Neural cell (in vitro differentiated cells): ENCODE measurements around the gene BPI. TPM values are rescaled to one million over a fixed set of nuclear protein-coding genes. Genes with fewer than 3 reads are reported as not detected.

Experiments used
- H2AFZ ChIP-seq: fragments of 200-600, 300-800 bp; sonication (generic), shearing (Covaris generic); 2 replicates; pipeline ENCODE4 v1.6.0; 2014; ENCODE audit warnings: low read depth, mild to moderate bottlenecking, antibody characterized with exemption, low read length, moderate library complexity
- H3F3A ChIP-seq: fragments of 200-600 bp; shearing (Covaris generic); 2 replicates; pipeline ENCODE4 v1.6.1; 2016; ENCODE audit warnings: mild to moderate bottlenecking, moderate library complexity, mixed read lengths, antibody characterized with exemption, low read length; ENCODE audit not compliant: insufficient read depth, poor library complexity, severe bottlenecking
- H3K27ac ChIP-seq: fragments of 200-600, 300-800 bp; sonication (generic), shearing (Covaris generic); 2 replicates; pipeline ENCODE4 v1.5.1; 2014; ENCODE audit warnings: mild to moderate bottlenecking, low read length, moderate library complexity
- H3K27me3 ChIP-seq: fragments of 300-800, 200-600 bp; sonication (generic), shearing (Covaris generic); 2 replicates; pipeline ENCODE4 v1.6.0; 2014; ENCODE audit warnings: mild to moderate bottlenecking, low read depth, low read length, moderate library complexity; ENCODE audit not compliant: insufficient read depth
- H3K36me3 ChIP-seq: fragments of 300-800, 200-600 bp; sonication (generic), shearing (Covaris generic); 2 replicates; pipeline ENCODE4 v1.5.1; 2014; ENCODE audit warnings: mild to moderate bottlenecking, antibody characterized with exemption, low read length, moderate library complexity; ENCODE audit not compliant: insufficient read depth
- H3K4me2 ChIP-seq: fragments of 300-800, 200-600 bp; sonication (generic), shearing (Covaris generic); 2 replicates; pipeline ENCODE4 v1.6.0; 2014; ENCODE audit warnings: mild to moderate bottlenecking, low read length
- H3K4me3 ChIP-seq: fragments of 300-800, 200-600 bp; sonication (generic), shearing (Covaris generic); 2 replicates; pipeline ENCODE4 v1.5.1; 2014; ENCODE audit warnings: mild to moderate bottlenecking, low read length, moderate library complexity
- H3K79me2 ChIP-seq: fragments of 200-600 bp; shearing (Covaris generic); replicated peaks from 2 replicates; pipeline ENCODE4 v1.6.0; 2014; ENCODE audit warnings: mild to moderate bottlenecking, low read length, moderate library complexity; ENCODE audit not compliant: insufficient read depth
- H3K9ac ChIP-seq: fragments of 300-800, 200-600 bp; sonication (generic), shearing (Covaris generic); 2 replicates; pipeline ENCODE4 v1.6.1; 2016; ENCODE audit warnings: mild to moderate bottlenecking, low read length, mixed read lengths
- H3K9me2 ChIP-seq: fragments of 200-600 bp; shearing (Covaris generic); 2 replicates; pipeline ENCODE4 v1.6.1; 2016; ENCODE audit warnings: mild to moderate bottlenecking, low read length, mixed read lengths; ENCODE audit not compliant: insufficient read depth
- H3K9me3 ChIP-seq: fragments of 200-600, 300-800 bp; sonication (generic), shearing (Covaris generic); 2 replicates; pipeline ENCODE4 v1.6.1; 2016; ENCODE audit warnings: mild to moderate bottlenecking, mixed run types, low read length, moderate library complexity, mixed read lengths
- H4K20me1 ChIP-seq: fragments of 200-600 bp; shearing (Covaris generic); 2 replicates; pipeline ENCODE4 v1.6.1; 2016; ENCODE audit warnings: mild to moderate bottlenecking, mixed run types; ENCODE audit not compliant: insufficient read depth
- EP300 ChIP-seq: fragments of 450-650 bp; conservative IDR thresholded peaks from 2 replicates; pipeline ENCODE4 v1.6.1; 2014; ENCODE audit warnings: antibody characterized with exemption, mild to moderate bottlenecking, moderate library complexity; ENCODE audit not compliant: poor library complexity, severe bottlenecking
- EZH2 ChIP-seq: fragments of 200-600, 300-800 bp; shearing (Covaris generic), sonication (generic); IDR thresholded peaks from 2 replicates; pipeline ENCODE4 v1.6.1; 2014; ENCODE audit warnings: antibody characterized with exemption, low read length, borderline replicate concordance, mild to moderate bottlenecking; ENCODE audit not compliant: insufficient read depth, poor library complexity, severe bottlenecking
- MXI1 ChIP-seq: fragments of 450-650 bp; conservative IDR thresholded peaks from 2 replicates; pipeline ENCODE4 v1.6.1; 2014; ENCODE audit warnings: antibody characterized with exemption, mild to moderate bottlenecking; ENCODE audit not compliant: poor library complexity, severe bottlenecking
- POLR2AphosphoS5 ChIP-seq: IDR thresholded peaks from 2 replicates; pipeline ENCODE4 v1.6.1; 2012
- RAD21 ChIP-seq: fragments of 450-650 bp; conservative IDR thresholded peaks from 2 replicates; pipeline ENCODE4 v1.6.1; 2014; ENCODE audit warnings: antibody characterized with exemption, mild to moderate bottlenecking, moderate library complexity
- SMC3 ChIP-seq: fragments of 450-650 bp; conservative IDR thresholded peaks from 2 replicates; pipeline ENCODE4 v1.6.1; 2014; ENCODE audit warnings: antibody characterized with exemption, mild to moderate bottlenecking, moderate library complexity; ENCODE audit not compliant: poor library complexity
- TAF1 ChIP-seq: IDR thresholded peaks from 2 replicates; pipeline ENCODE4 v1.6.1; 2012; ENCODE audit warnings: low read depth
- polyA plus RNA-seq: library from polyadenylated mRNA; depleted of rRNA; stranded (reverse); fragments of >200 nt; gene quantifications from 2 replicates; pipeline ENCODE4 v1.2.3, GENCODE V29; 2014
- TF ChIP-seq, protein P1 (sequence below): fragments of 450-650 bp; IDR thresholded peaks from 2 replicates; pipeline ENCODE4 v1.5.1; 2014; ENCODE audit warnings: antibody characterized with exemption, mild to moderate bottlenecking, moderate library complexity; ENCODE audit not compliant: poor library complexity, severe bottlenecking
- TF ChIP-seq, protein P2 (sequence below): IDR thresholded peaks from 2 replicates; pipeline ENCODE4 v1.6.1; 2012; ENCODE audit warnings: borderline replicate concordance

BPI gene
- polyA plus RNA-seq, 1 donor from 2014 or later = not detected

DNA sequence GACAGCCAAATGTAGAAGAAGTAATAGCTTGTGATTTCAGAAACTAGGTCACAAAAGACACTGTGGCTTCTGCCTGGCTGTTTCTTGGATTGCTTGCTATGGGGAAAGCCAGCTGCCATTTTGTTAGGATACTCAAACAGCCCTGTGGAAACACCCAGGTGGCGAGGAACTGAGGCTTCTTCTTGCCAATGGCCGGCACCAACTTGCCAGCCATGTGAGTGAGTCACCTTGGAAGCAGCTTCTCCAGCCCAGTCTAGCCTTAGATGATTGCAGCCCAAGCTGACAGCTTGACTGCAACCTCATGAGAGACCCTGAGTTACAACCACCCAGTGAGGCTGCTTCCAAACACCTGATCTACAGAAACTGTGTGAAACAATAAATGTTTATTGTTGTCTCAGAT is 31.6 kb upstream of the BPI start:
- no peaks in the 10 kb centered on the region for H3K9me2 ChIP-seq
- no peaks in the 10 kb centered on the region for H3K9me3 ChIP-seq
- H3K36me3 ChIP-seq = no peaks in the 10 kb centered on the region
- TF ChIP-seq TAF1 = no peak
- no peak for TF ChIP-seq SMC3
- no peak for TF ChIP-seq EP300
- TF ChIP-seq RAD21 = no peak
- TF ChIP-seq MXI1 = no peak
- H3K9ac ChIP-seq = no peak overlapping the region
- H3K4me2 ChIP-seq = no peak overlapping the region
- no peaks in the 10 kb centered on the region for H3K27me3 ChIP-seq
- H3K27ac ChIP-seq = no peak overlapping the region
- H3K4me3 ChIP-seq = no peak overlapping the region
- H3F3A ChIP-seq = no peaks in the 10 kb centered on the region
- no peak overlapping the region for H2AFZ ChIP-seq
- H4K20me1 ChIP-seq = no peaks in the 10 kb centered on the region
- H3K79me2 ChIP-seq = no peaks in the 10 kb centered on the region

DNA sequence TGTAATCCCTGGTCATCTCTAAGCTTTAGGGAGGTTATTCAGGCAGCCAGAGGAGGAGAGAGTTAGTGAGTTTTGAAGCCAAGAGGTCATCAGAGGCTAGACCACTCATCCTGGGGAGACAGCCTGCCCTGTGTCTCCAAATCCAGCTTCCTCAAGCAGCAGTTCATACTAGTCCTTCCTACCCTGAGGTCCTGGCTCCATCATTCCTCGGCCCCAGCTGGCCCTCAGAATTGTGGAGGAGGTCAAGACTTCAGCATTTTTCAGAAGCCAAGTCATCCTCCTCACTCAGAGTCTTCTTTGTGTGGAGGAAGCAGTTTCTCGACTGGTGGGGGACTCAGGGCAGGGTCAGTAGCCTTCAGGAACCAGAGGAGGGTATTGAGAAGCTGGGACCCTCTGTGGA is 31.0 kb upstream of the BPI start:
- Histone ChIP-seq H3K79me2 (no peaks in the 10 kb centered on the region), H3K27ac (no peak overlapping the region), H3K4me2 (no peak overlapping the region), H3K9me3 (no peaks in the 10 kb centered on the region), H3F3A (no peaks in the 10 kb centered on the region), H4K20me1 (no peaks in the 10 kb centered on the region), H3K36me3 (no peaks in the 10 kb centered on the region), H3K9me2 (no peaks in the 10 kb centered on the region), H2AFZ (no peak overlapping the region), H3K27me3 (no peaks in the 10 kb centered on the region), H3K4me3 (no peak overlapping the region), H3K9ac (no peak overlapping the region)
- TF ChIP-seq POLR2AphosphoS5 = no peak
- no peak for TF ChIP-seq MXI1
- TF ChIP-seq EZH2 = no peak
- TF ChIP-seq, protein P1, sequence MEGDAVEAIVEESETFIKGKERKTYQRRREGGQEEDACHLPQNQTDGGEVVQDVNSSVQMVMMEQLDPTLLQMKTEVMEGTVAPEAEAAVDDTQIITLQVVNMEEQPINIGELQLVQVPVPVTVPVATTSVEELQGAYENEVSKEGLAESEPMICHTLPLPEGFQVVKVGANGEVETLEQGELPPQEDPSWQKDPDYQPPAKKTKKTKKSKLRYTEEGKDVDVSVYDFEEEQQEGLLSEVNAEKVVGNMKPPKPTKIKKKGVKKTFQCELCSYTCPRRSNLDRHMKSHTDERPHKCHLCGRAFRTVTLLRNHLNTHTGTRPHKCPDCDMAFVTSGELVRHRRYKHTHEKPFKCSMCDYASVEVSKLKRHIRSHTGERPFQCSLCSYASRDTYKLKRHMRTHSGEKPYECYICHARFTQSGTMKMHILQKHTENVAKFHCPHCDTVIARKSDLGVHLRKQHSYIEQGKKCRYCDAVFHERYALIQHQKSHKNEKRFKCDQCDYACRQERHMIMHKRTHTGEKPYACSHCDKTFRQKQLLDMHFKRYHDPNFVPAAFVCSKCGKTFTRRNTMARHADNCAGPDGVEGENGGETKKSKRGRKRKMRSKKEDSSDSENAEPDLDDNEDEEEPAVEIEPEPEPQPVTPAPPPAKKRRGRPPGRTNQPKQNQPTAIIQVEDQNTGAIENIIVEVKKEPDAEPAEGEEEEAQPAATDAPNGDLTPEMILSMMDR = no peak
- TF ChIP-seq RAD21 = no peak
- no peak for TF ChIP-seq TAF1
- TF ChIP-seq SMC3 = no peak
- TF ChIP-seq, protein P2, sequence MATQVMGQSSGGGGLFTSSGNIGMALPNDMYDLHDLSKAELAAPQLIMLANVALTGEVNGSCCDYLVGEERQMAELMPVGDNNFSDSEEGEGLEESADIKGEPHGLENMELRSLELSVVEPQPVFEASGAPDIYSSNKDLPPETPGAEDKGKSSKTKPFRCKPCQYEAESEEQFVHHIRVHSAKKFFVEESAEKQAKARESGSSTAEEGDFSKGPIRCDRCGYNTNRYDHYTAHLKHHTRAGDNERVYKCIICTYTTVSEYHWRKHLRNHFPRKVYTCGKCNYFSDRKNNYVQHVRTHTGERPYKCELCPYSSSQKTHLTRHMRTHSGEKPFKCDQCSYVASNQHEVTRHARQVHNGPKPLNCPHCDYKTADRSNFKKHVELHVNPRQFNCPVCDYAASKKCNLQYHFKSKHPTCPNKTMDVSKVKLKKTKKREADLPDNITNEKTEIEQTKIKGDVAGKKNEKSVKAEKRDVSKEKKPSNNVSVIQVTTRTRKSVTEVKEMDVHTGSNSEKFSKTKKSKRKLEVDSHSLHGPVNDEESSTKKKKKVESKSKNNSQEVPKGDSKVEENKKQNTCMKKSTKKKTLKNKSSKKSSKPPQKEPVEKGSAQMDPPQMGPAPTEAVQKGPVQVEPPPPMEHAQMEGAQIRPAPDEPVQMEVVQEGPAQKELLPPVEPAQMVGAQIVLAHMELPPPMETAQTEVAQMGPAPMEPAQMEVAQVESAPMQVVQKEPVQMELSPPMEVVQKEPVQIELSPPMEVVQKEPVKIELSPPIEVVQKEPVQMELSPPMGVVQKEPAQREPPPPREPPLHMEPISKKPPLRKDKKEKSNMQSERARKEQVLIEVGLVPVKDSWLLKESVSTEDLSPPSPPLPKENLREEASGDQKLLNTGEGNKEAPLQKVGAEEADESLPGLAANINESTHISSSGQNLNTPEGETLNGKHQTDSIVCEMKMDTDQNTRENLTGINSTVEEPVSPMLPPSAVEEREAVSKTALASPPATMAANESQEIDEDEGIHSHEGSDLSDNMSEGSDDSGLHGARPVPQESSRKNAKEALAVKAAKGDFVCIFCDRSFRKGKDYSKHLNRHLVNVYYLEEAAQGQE = no peak
- TF ChIP-seq EP300 = no peak
